Activated gamma-delta T cell treated with Interleukin-2 at 50 U/mL for 16 hours (primary cell): ENCODE measurements around the gene ZNF530.
A peak's percentile ranks its signal among the peaks of the same experiment; 100 is the strongest.

Experiments
- DNase-seq: peaks from one replicate; pipeline ENCODE4 v3.0.0-alpha.2; 2020

Gene ZNF530

GRCh38 chr19:57615346-57615745 is 15.7 kb downstream of the ZNF530 start:
- no peak for DNase-seq

- DNase-seq, result no peak
These were observed 21.1 kb downstream of the ZNF530 start for GRCh38 chr19:57620673-57621348.

- DNase-seq, result no peak
These were observed 23.4 kb downstream of the ZNF530 start for GRCh38 chr19:57623091-57623490.

- DNase-seq, result peak; percentile 88
These were observed 33.5 kb downstream of the ZNF530 start, which contains the start of gene ZNF211 for GRCh38 chr19:57632987-57633831. ZNF211 (plus strand) TSS chr19:57633168; CDS start chr19:57633347, 179 bp downstream.

DNA sequence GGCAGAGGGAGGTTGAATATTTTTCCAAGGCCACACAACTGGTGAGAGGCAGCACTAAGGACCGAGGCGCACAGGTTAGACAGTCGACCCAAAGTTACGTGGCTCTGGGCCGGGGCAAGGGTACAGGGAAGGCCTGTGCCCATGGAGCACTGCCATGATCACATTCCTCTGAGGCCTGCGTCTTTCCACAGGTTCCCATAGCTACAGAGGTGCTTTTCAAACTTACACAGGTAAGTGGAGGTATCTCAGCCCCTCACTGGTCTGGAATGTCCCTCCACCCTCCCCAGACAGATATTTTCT is 34.1 kb downstream of the ZNF530 start:
- no peak for DNase-seq

DNA sequence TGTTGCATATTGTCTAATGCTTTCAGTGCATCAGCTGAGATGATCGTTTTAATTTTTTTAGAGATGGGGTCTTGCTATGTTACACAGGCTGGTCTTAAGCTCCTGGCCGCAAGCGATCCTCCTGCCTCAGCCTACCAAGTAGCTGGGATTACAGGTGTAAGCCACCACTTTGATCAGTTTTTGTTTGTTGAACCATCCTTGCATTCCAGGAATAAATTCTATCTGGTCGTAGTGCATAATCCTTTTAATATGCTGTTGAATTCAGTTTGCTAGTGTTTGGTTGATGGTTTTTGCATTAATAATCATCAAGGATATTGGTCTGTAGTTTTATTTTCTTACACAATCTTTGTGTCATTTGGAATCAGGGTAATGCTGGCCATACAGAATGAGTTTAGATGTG is 37.7 kb downstream of the ZNF530 start:
- DNase-seq, result no peak

DNA sequence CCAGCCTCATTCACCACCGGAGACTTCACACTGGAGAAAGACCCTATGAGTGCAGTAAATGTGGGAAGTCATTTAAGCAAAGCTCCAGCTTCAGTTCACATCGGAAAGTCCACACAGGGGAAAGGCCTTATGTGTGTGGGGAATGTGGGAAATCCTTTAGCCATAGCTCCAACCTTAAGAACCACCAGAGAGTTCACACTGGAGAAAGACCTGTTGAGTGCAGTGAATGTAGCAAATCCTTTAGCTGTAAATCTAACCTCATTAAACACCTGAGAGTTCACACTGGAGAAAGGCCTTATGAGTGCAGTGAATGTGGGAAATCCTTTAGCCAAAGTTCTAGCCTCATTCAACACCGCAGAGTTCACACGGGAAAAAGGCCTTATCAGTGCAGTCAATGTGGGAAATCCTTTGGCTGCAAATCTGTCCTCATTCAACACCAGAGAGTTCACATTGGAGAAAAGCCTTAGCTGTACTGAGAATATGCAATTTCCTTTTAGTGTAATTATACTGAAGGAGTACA is 42.1 kb downstream of the ZNF530 start:
- no peak for DNase-seq

GRCh38 chr19:57642396-57643046 is 42.8 kb downstream of the ZNF530 start:
- no peak for DNase-seq

GRCh38 chr19:57643734-57644133 is 44.0 kb downstream of the ZNF530 start:
- DNase-seq, result no peak

GRCh38 chr19:57648331-57649003 is 48.8 kb downstream of the ZNF530 start:
- no peak for DNase-seq

DNA sequence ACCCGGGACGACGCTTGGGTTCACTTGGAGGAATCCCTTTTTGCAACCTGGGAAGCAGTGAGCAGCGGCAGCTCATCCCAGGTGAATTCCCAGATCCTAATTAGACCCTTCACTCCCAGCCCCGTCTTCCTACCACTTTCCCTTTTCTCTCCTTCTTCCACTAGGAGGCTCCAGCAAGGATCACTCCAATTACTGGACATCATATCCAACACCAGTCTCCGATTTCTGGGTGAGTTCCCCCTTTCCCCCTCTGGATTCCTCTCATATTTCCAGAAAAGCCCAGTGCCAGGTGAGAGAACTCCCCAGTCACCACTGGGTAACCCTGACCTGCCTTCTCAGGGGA is 51.9 kb downstream of the ZNF530 start:
- DNase-seq, result no peak

DNA sequence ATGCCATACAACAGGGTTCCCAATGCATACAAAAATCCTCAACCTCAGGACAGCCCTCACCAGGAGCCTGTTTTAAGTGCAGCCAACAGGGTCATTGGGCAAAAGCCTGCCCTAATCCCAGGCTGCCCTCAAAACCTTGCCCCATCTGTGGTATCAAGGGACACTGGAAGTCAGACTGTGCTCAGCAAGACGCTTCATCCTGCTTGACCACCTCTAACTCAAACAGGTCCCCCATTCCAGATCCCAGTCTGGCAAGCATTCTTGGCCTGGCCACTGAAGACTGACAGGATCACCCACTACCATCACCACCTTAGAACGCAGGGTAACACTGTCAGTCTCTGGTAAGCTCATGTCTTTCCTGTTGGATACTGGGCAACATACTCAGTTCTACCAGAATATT is 54.0 kb downstream of the ZNF530 start:
- DNase-seq, result no peak

GRCh38 chr19:57655443-57655842 is 55.8 kb downstream of the ZNF530 start:
- no peak for DNase-seq

GRCh38 chr19:57656346-57656745 is 56.7 kb downstream of the ZNF530 start:
- no peak for DNase-seq
